Measurements from ENCODE around the gene ZNF24. TPM values are rescaled to one million over a fixed set of nuclear protein-coding genes. Genes with fewer than 3 reads are reported as not detected.

Gene ZNF24
- total RNA-seq, 3 donors from 2014 or later: 39.0 to 79.0 (median 52.8) TPM

GRCh38 chr18:35371412-35372195 is 27.4 kb upstream of the ZNF24 start:
- TF ChIP-seq, protein P1, sequence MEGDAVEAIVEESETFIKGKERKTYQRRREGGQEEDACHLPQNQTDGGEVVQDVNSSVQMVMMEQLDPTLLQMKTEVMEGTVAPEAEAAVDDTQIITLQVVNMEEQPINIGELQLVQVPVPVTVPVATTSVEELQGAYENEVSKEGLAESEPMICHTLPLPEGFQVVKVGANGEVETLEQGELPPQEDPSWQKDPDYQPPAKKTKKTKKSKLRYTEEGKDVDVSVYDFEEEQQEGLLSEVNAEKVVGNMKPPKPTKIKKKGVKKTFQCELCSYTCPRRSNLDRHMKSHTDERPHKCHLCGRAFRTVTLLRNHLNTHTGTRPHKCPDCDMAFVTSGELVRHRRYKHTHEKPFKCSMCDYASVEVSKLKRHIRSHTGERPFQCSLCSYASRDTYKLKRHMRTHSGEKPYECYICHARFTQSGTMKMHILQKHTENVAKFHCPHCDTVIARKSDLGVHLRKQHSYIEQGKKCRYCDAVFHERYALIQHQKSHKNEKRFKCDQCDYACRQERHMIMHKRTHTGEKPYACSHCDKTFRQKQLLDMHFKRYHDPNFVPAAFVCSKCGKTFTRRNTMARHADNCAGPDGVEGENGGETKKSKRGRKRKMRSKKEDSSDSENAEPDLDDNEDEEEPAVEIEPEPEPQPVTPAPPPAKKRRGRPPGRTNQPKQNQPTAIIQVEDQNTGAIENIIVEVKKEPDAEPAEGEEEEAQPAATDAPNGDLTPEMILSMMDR (IDR thresholded peaks at IDR 0.05): no peak
- TF ChIP-seq POLR2AphosphoS5 (IDR thresholded peaks at IDR 0.05): no peak
- TF ChIP-seq POLR2A (IDR thresholded peaks at IDR 0.05): no peak
- H3K27ac ChIP-seq: no peak overlapping the region
- H3K4me3 ChIP-seq: no peak overlapping the region
- no peaks in the 10 kb centered on the region for H3K27me3 ChIP-seq
- DNase-seq (ENCODE audit: low spot score in 2 of 2): no peak
- no peaks in the 10 kb centered on the region for H3K9me3 ChIP-seq
- no peaks in the 10 kb centered on the region for H3K36me3 ChIP-seq
- intact Hi-C loops (cut with DNase I; ENCODE audit: low total_unique reads): no loop called here
- no peaks in the 10 kb centered on the region for H3K4me1 ChIP-seq

DNA sequence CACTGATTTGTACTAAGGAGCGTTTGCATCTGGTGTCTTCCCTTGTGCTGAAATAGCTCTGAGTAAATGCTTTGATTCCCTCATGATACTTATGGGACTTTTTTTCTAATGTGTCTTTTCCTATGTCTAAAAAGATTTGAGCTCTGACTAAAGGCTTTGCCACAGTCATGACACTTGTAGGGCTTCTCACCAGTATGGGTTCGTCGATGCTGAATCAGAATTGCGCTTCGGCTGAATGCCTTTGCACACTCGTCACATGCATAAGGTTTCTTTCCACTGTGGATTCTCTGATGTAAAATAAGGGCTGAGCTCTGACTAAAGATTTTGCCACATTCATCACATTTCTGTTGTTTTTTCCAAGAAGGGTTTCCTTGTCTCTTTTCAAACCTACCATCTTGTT is 24.9 kb upstream of the ZNF24 start:
- TF ChIP-seq POLR2AphosphoS5 (IDR thresholded peaks at IDR 0.05): no peak
- intact Hi-C loops (cut with DNase I; ENCODE audit: low total_unique reads): no loop called here
- DNase-seq (ENCODE audit: low spot score in 2 of 2): no peak
- H3K4me3 ChIP-seq: no peak overlapping the region
- no peaks in the 10 kb centered on the region for H3K4me1 ChIP-seq
- no peak overlapping the region for H3K27ac ChIP-seq
- no peaks in the 10 kb centered on the region for H3K27me3 ChIP-seq
- no peaks in the 10 kb centered on the region for H3K36me3 ChIP-seq
- H3K9me3 ChIP-seq: no peaks in the 10 kb centered on the region

DNA sequence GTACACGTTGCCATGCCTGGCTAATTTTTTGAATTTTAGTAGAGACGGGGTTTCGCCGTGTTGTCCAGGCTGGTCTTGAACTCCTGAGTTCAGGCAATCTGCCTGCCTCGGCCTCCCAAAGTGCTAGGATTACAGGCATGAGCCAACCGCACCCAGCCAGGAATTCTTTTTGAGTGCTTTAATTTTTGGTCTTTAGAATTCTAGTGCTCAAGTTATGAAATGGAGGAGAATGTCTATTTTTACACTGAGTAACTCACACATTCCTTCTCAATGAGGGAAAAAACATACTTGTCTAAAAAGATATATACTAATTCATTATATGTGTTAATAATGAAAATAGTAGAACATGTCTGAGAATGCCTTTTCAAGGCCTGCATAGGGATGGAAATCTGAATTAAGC is 24.4 kb upstream of the ZNF24 start:
- H3K4me3 ChIP-seq: no peak overlapping the region
- no peaks in the 10 kb centered on the region for H3K4me1 ChIP-seq
- no peak overlapping the region for H3K27ac ChIP-seq
- H3K27me3 ChIP-seq: no peaks in the 10 kb centered on the region
- intact Hi-C loops (cut with DNase I; ENCODE audit: low total_unique reads): no loop called here
- TF ChIP-seq, protein P1 (IDR thresholded peaks at IDR 0.05): no peak
- TF ChIP-seq POLR2AphosphoS5 (IDR thresholded peaks at IDR 0.05): no peak
- TF ChIP-seq POLR2A (IDR thresholded peaks at IDR 0.05): no peak
- no peaks in the 10 kb centered on the region for H3K9me3 ChIP-seq
- DNase-seq (ENCODE audit: low spot score in 2 of 2): no peak
- no peaks in the 10 kb centered on the region for H3K36me3 ChIP-seq

GRCh38 chr18:35362531-35362930 is 18.3 kb upstream of the ZNF24 start:
- no peak for TF ChIP-seq POLR2AphosphoS5 (IDR thresholded peaks at IDR 0.05)
- TF ChIP-seq, protein P1 (IDR thresholded peaks at IDR 0.05): no peak
- no peak for TF ChIP-seq POLR2A (IDR thresholded peaks at IDR 0.05)
- no peaks in the 10 kb centered on the region for H3K4me1 ChIP-seq
- no peak overlapping the region for H3K27ac ChIP-seq
- no peaks in the 10 kb centered on the region for H3K36me3 ChIP-seq
- H3K4me3 ChIP-seq: no peak overlapping the region
- intact Hi-C loops (cut with DNase I; ENCODE audit: low total_unique reads): no loop called here
- no peaks in the 10 kb centered on the region for H3K27me3 ChIP-seq
- DNase-seq (ENCODE audit: low spot score in 2 of 2): no peak
- no peaks in the 10 kb centered on the region for H3K9me3 ChIP-seq

GRCh38 chr18:35361570-35362321 is 17.5 kb upstream of the ZNF24 start:
- no peak overlapping the region for H3K4me3 ChIP-seq
- no peaks in the 10 kb centered on the region for H3K27me3 ChIP-seq
- no peaks in the 10 kb centered on the region for H3K9me3 ChIP-seq
- H3K27ac ChIP-seq: no peak overlapping the region
- DNase-seq (ENCODE audit: low spot score in 2 of 2): no peak
- no peaks in the 10 kb centered on the region for H3K36me3 ChIP-seq
- H3K4me1 ChIP-seq: no peaks in the 10 kb centered on the region
- TF ChIP-seq POLR2A (IDR thresholded peaks at IDR 0.05) (no peak), POLR2AphosphoS5 (IDR thresholded peaks at IDR 0.05) (no peak)
- TF ChIP-seq, protein P1 (IDR thresholded peaks at IDR 0.05): no peak
- intact Hi-C loops (cut with DNase I; ENCODE audit: low total_unique reads): no loop called here

All from breast epithelium (tissue), 4 donors.